ENCODE results near the gene ADAMTS18.

GRCh38 chr16:77396461-77396860 is 38.4 kb downstream of the ADAMTS18 start:
- TF ChIP-seq EP300 (IDR thresholded peaks at IDR 0.05; ENCODE audit: borderline replicate concordance in 1 of 2, low read depth in 1 of 2, low read length in 1 of 2) (no peak), EZH2phosphoT487 (IDR thresholded peaks at IDR 0.05; ENCODE audit: borderline replicate concordance, low read depth) (no peak)
- TF ChIP-seq, protein P1, sequence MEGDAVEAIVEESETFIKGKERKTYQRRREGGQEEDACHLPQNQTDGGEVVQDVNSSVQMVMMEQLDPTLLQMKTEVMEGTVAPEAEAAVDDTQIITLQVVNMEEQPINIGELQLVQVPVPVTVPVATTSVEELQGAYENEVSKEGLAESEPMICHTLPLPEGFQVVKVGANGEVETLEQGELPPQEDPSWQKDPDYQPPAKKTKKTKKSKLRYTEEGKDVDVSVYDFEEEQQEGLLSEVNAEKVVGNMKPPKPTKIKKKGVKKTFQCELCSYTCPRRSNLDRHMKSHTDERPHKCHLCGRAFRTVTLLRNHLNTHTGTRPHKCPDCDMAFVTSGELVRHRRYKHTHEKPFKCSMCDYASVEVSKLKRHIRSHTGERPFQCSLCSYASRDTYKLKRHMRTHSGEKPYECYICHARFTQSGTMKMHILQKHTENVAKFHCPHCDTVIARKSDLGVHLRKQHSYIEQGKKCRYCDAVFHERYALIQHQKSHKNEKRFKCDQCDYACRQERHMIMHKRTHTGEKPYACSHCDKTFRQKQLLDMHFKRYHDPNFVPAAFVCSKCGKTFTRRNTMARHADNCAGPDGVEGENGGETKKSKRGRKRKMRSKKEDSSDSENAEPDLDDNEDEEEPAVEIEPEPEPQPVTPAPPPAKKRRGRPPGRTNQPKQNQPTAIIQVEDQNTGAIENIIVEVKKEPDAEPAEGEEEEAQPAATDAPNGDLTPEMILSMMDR (IDR thresholded peaks at IDR 0.05), result no peak
